ENCODE measurements around the gene SMIM12.

The SMIM12 gene

DNA sequence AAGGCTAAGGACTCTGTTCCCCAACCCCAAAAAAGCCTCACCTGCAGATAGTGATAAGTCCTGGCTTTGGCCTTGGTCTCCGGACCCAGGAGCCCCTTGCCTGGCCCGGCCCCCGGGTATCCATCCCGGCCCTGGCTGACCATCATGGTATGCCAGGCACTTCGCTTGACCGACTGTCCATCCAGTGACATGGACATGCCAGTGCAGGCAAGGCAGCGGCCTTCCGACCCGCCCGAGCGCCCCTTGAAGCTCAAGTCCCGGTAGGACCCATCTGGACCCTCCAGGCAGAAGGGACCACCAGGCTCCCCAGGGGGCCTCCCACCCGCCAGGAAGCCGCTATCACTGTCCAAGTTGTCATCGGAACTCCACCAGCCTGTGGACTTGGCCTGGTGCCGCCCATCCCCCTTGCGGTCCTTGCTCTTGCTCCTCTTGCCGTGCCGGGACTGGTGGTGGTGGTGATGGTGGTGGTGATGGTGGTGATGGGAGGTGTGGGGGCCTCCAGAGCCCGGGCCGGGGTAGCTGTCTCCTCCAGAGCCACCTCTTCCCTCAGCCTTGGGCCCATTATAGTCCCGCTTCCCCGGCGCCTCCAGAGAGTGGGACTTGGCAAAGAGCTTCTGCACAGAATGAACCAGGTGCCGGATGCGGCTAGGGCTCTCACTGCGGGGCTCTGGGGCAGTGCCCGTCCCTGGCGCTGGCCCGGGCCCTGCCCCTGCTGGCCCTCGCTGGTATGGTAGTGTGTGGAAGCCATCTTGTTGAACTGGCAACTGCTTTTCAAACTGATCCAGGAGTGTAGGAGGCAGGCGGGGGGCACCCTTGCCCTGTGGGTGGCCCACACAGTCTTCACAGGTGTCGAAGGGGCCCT, 44.9 kb upstream of the SMIM12 start:
- no peak overlapping the region for H3K4me3 ChIP-seq (ENCODE audit: low read depth, low read length)
- TF ChIP-seq, protein P1, sequence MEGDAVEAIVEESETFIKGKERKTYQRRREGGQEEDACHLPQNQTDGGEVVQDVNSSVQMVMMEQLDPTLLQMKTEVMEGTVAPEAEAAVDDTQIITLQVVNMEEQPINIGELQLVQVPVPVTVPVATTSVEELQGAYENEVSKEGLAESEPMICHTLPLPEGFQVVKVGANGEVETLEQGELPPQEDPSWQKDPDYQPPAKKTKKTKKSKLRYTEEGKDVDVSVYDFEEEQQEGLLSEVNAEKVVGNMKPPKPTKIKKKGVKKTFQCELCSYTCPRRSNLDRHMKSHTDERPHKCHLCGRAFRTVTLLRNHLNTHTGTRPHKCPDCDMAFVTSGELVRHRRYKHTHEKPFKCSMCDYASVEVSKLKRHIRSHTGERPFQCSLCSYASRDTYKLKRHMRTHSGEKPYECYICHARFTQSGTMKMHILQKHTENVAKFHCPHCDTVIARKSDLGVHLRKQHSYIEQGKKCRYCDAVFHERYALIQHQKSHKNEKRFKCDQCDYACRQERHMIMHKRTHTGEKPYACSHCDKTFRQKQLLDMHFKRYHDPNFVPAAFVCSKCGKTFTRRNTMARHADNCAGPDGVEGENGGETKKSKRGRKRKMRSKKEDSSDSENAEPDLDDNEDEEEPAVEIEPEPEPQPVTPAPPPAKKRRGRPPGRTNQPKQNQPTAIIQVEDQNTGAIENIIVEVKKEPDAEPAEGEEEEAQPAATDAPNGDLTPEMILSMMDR (IDR thresholded peaks at IDR 0.05; ENCODE audit: low read depth, low read length): no peak

DNA sequence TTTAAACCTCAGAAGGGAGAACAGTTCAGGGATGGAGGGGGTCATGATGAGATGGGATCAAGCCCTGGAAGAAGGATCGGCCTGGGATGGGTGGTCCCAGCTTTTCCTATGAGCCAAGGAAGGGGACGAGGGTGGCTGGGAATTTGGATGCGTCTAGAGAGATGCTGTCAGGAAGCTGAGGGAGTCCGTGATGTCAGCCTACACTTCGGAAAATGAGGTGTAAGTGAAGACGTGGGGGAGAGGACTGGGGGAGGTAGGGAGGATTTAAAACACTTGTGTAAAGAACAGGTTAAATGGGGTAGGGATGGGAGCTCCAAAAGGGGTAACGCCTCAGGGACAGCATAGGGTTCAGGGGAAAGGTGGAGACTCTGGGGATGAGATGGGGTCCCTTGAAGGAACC, 42.4 kb upstream of the SMIM12 start:
- H3K4me3 ChIP-seq (ENCODE audit: low read depth, low read length): no peak overlapping the region

DNA sequence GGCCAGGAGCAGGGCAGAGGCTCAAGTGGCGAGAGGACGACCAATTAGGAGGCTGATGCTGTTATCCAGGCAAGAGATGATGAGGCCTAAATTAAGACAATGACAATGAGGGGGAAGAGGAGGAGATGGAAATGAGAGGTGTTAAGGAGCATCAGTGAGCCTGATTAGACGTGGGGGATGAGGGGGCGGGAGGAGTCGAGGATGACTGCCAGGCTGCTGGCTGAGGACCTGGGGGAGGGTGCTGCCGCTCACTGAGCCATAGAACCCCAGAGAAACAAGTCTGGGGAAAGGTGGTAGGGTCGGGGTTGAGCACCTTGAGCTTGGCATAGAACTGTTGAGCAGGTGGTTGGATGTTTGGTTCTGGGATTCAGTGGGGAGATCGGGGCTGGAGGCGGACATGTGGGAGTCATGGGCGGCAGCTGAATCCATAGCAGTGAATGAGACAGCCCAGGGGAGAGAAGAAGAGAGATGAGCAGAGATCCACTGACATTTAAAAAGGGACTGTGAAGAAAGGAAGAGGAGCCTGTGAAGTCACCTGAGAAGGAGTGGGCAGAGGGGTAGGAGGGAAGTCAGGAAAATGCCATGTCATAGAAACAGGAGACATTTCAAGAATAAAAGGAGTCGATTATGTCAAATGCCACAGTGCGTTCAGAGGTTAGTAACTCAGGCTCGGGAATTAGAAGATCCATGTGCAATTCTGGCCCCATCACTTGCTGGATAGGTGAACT, 41.4 kb upstream of the SMIM12 start:
- TF ChIP-seq, protein P1 (IDR thresholded peaks at IDR 0.05; ENCODE audit: low read depth, low read length): no peak

More for the DNA sequence above, 42.4 kb upstream of the SMIM12 start:
- TF ChIP-seq, protein P1 (IDR thresholded peaks at IDR 0.05; ENCODE audit: low read depth, low read length): no peak

DNA sequence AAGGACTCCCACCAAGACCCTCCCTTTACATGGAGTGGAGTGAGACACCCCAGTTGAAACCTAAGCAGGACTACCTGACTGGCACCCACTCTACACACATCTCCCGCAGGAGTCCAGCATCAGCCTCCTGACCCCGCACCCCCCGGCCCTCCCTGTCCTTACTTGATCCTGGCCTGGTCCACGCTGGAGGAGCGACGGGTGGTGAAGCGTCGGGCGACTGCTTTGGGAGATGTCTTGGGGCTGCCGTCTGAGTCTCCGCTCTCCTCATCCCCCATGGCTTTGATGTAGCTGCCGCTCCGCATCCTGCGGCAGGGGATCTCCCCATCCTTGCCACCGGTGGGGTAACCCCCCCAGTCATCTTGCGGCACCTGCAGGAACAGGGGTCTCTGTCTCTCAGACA, 40.4 kb upstream of the SMIM12 start:
- TF ChIP-seq, protein P1 (IDR thresholded peaks at IDR 0.05; ENCODE audit: low read depth, low read length): no peak

More for the DNA sequence above, 41.4 kb upstream of the SMIM12 start:
- no peak overlapping the region for H3K4me3 ChIP-seq (ENCODE audit: low read depth, low read length)

DNA sequence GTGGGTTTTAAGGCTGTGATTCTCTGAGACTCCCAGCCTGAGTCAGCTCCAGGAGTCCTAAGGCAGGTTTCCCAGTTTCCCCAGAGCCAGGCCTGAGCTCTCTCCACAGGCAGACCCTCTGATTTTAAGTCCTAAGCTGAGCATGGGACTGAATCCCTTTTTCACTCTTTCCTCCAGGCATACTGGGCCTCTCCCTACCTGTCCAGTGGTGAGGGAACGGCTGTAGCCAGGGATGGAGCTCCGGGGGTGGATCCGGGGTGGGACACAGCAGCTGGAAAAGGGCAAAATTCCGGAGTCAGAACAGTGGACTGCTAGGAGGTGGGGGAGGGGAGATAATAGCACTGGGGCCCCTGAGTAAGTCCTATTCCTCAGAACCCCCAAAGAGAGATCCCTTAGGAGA, 39.9 kb upstream of the SMIM12 start:
- no peak overlapping the region for H3K4me3 ChIP-seq (ENCODE audit: low read depth, low read length)
- TF ChIP-seq, protein P1 (IDR thresholded peaks at IDR 0.05; ENCODE audit: low read depth, low read length): no peak

More for the DNA sequence above, 40.4 kb upstream of the SMIM12 start:
- H3K4me3 ChIP-seq (ENCODE audit: low read depth, low read length): no peak overlapping the region

DNA sequence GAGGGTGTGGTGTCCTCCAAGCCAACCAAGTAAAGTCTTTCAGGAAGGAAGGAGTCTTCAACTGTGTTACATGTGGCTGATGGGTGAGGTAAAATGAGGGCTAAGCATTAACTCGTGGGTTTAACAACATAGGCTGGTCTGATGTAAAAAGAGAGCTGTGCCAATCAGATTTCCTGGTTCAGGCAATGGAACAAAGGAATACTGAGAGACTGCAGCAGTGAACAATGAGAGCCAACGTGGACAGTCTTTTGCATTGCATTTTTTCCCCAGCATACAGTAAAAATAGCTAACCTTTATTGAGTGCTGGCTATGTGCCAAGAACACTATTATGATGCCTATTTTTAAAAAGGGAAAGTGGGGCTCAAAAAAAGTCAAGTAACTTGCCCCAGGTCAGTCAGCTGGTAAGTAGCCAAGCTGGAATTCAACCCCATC, 38.8 kb upstream of the SMIM12 start:
- H3K4me3 ChIP-seq (ENCODE audit: low read depth, low read length): no peak overlapping the region
- TF ChIP-seq, protein P1 (IDR thresholded peaks at IDR 0.05; ENCODE audit: low read depth, low read length): no peak

DNA sequence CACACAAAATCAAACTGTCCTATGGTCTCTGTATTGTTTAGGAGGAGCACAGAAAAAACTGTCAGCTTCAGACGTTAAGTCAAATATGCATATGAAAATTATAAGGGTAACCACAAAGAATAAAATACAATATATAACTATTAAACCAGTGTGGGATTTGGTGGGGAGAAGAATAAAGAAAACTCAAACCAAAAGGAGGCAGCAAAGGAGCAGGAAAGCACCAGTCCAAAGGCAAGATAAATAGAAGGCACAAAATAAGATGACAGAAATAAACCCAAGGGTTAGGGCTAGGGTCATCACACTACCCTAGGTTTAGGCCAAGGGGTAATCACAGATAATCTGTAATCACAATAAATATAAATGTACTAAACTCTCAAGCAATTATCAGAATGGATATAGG, 37.1 kb upstream of the SMIM12 start:
- no peak overlapping the region for H3K4me3 ChIP-seq (ENCODE audit: low read depth, low read length)
- TF ChIP-seq, protein P1 (IDR thresholded peaks at IDR 0.05; ENCODE audit: low read depth, low read length): no peak
